ENCODE measurements around the gene CD82.

CD82 gene

DNA sequence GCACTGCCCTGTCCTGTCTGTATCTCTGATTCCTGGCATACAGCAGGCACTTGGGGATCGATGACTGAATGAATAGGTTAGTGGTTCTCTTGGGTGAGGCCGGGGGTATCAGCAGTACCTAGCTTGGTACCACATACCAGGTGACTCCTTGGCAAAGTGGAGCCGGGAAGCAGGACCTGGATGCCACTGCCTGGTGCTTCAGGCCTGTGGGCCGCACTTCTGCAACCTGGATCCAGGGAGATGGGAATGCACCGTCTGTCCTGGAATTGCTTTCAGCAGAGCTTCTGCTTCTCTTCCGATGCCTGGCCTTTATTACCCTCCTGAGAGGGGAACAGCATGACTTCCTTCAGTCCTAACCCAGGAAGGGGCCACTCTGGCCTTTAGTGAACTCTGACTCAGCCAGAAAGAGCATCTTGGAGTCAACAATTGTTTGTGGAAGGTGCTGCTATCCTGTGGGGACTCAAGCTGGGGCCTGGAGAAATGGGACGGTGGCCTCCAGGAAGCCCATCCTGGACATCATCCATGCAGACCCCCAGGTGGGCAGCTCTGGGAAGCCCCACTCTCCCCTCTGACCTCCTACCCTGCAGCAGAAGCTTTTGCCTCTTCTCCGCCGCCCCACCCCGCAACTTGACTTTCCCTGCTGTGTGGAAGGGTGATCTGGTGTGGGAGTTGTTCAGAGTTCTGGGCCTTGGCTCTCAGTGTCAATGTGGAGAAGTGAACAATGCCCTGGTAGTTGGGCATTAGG lies 5.1 kb downstream of the CD82 start:
- DNase-seq (ENCODE audit: extremely low read depth, low read depth): no peak
- no peak overlapping the region for H3K4me3 ChIP-seq (replicated peaks; ENCODE audit: low read depth, low read length)
- TF ChIP-seq, protein P1, sequence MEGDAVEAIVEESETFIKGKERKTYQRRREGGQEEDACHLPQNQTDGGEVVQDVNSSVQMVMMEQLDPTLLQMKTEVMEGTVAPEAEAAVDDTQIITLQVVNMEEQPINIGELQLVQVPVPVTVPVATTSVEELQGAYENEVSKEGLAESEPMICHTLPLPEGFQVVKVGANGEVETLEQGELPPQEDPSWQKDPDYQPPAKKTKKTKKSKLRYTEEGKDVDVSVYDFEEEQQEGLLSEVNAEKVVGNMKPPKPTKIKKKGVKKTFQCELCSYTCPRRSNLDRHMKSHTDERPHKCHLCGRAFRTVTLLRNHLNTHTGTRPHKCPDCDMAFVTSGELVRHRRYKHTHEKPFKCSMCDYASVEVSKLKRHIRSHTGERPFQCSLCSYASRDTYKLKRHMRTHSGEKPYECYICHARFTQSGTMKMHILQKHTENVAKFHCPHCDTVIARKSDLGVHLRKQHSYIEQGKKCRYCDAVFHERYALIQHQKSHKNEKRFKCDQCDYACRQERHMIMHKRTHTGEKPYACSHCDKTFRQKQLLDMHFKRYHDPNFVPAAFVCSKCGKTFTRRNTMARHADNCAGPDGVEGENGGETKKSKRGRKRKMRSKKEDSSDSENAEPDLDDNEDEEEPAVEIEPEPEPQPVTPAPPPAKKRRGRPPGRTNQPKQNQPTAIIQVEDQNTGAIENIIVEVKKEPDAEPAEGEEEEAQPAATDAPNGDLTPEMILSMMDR (IDR thresholded peaks at IDR 0.05; ENCODE audit: low read depth, low read length, missing control alignments): no peak

DNA sequence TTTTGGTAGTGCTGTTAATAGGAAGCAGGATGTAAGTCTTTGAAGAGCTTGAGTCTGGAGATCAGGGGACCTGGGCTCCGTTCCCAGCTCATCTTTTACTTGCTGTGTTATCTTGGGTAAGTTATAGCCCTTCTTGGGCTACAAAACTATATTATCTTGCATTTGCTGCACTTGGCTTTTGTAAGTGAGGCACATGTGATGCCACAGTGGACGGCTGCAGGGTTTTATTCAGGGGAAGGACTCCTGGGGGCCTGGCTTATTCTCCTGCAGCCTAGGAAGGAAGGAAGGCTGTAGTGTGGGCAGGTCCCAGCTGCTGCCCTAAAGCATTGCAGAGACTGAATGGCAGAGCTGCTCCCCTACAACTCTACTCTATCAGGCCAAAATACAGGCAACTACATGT lies 6.4 kb downstream of the CD82 start:
- H3K4me3 ChIP-seq (replicated peaks; ENCODE audit: low read depth, low read length): no peak overlapping the region
- DNase-seq (ENCODE audit: extremely low read depth, low read depth): no peak
- TF ChIP-seq, protein P1 (IDR thresholded peaks at IDR 0.05; ENCODE audit: low read depth, low read length, missing control alignments): no peak

DNA sequence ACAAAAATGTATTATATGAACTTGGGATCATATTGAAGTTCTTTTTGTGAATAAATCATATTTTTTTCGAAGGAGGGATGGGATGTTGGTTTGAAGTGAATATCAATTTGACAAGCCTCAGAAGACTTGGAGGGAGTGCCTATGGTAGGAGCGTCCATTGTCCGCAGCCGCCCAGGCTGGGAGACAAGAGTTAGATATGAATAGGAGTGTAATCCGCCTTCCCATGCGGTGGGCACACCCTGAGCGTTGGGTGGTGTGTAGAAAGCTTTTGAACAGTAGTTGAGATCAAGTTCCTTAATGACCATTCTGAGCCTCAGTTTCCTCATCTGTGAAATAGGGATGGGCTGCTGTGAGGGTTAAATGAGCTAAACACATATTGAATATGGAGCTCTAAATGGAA lies 7.0 kb downstream of the CD82 start:
- H3K4me3 ChIP-seq (replicated peaks; ENCODE audit: low read depth, low read length): no peak overlapping the region
- no peak for DNase-seq (ENCODE audit: extremely low read depth, low read depth)
- TF ChIP-seq, protein P1 (IDR thresholded peaks at IDR 0.05; ENCODE audit: low read depth, low read length, missing control alignments): no peak

DNA sequence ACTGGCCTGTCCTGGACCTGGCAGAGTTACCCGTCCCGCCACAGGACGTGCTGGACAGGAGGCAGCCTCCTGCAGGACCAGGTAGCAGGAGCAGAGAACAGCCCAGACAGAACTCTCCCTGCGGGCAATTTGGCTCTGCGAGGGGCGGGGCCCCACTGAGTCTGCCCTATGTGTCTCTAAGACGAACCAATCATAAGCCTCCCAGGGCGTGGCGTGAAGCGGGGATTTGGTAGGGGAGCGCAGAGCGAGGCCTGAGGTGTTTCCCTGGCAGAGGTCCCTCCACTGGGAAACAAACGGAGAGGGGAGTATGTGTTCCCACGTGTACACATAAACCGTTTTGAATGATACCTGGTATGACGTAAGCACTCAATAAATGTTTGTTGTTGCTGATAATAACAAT lies 7.4 kb downstream of the CD82 start:
- no peak overlapping the region for H3K4me3 ChIP-seq (replicated peaks; ENCODE audit: low read depth, low read length)
- DNase-seq (ENCODE audit: extremely low read depth, low read depth): no peak

DNA sequence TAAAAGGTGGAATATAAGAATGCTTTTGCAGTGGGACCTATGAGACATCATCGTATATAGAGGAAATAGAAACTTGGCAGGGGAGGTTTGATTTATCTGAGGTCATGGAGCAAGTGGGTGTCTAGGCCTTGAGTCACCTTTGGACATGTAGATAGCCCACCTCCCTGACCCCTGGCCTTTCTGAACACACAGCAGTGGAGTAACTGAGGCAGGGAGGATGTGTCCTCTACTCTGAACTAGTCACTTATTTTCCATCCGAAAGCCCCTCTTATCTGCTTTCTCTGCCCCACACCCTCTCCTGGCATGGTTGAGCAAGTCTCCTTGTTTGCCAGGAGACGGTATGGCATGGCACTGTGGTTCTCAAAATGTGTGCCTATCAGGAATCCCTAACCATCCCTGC lies 7.9 kb downstream of the CD82 start:
- no peak overlapping the region for H3K4me3 ChIP-seq (replicated peaks; ENCODE audit: low read depth, low read length)
- DNase-seq (ENCODE audit: extremely low read depth, low read depth): no peak
- TF ChIP-seq, protein P1 (IDR thresholded peaks at IDR 0.05; ENCODE audit: low read depth, low read length, missing control alignments): no peak

More for the DNA sequence above, 7.4 kb downstream of the CD82 start:
- TF ChIP-seq, protein P1 (IDR thresholded peaks at IDR 0.05; ENCODE audit: low read depth, low read length, missing control alignments): no peak

DNA sequence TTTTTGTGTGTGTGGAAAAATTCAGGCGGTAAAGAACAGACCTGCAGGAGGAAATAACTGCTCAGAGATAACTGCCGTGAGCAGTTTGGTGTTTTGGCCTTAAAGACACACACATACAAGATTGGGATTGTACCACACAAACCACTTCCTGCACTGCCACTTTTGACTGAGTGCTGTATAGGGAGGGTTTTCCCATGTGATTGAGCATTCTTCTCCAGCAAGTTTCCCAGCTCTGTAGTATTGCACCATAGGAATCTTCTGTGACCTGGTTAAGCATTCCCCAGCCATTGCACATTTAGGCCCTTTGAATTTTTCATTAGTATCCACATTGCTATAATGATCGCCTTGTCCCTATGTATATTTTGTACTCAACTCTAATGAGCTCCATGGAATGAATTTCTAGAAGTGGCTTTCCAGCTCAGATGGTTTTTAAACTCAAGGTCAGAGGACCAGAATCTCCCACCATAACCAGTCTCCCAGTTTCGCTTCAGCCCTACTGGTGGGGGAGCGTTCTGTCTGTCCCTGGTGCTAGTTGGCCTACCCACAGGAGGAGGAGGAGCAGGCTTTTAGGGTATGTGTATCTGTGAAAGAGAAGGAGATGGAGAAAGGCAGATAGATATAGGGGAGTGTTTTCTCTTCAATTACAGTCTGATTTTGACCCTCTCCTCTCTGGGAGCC lies 9.3 kb downstream of the CD82 start:
- DNase-seq (ENCODE audit: extremely low read depth, low read depth): no peak
- TF ChIP-seq, protein P1 (IDR thresholded peaks at IDR 0.05; ENCODE audit: low read depth, low read length, missing control alignments): no peak
- no peak overlapping the region for H3K4me3 ChIP-seq (replicated peaks; ENCODE audit: low read depth, low read length)

Measured in HFF-Myc (cell line).